SJCRH30 (cell line): ENCODE data around the gene TERB1. TPM values are rescaled to one million over a fixed set of nuclear protein-coding genes. Genes with fewer than 3 reads are reported as not detected.
A peak's percentile ranks its signal among the peaks of the same experiment; 100 is the strongest.
"Not testable (repeated sequence)": the region's sequence is repeated elsewhere in the genome, so short reads cannot be mapped to it uniquely, and the experiment has no call there.

Source experiments
- DNase-seq, 2 experiments: peaks; one replicate each; pipeline ENCODE4 v3.0.0-alpha.2; 2015 to 2020
- H3K27ac ChIP-seq: fragments of 250-450 bp; sonication (Bioruptor Pico); 2 replicates; pipeline ENCODE4 v1.5.1; 2020; ENCODE audit warnings: mild to moderate bottlenecking, moderate library complexity
- H3K27me3 ChIP-seq: fragments of 250-450 bp; sonication (Bioruptor Pico); 2 replicates; pipeline ENCODE4 v1.5.1; 2020; ENCODE audit warnings: mild to moderate bottlenecking, moderate library complexity
- H3K36me3 ChIP-seq: fragments of 250-450 bp; sonication (Bioruptor Pico); 2 replicates; pipeline ENCODE4 v1.5.1; 2020; ENCODE audit warnings: mild to moderate bottlenecking, moderate library complexity
- H3K4me1 ChIP-seq: fragments of 250-450 bp; sonication (Bioruptor Pico); 2 replicates; pipeline ENCODE4 v1.5.1; 2020; ENCODE audit warnings: mild to moderate bottlenecking, moderate library complexity
- H3K4me3 ChIP-seq: fragments of 250-450 bp; sonication (Bioruptor Pico); 2 replicates; pipeline ENCODE4 v1.5.1; 2020; ENCODE audit warnings: mild to moderate bottlenecking, moderate library complexity
- H3K9me3 ChIP-seq: fragments of 250-450 bp; sonication (Bioruptor Pico); replicated peaks from 2 replicates; pipeline ENCODE4 v1.5.1; 2020; ENCODE audit warnings: mild to moderate bottlenecking, moderate library complexity
- total RNA-seq: library from RNA; depleted of rRNA; stranded (reverse); fragments of >200 nt; shearing (Covaris generic); gene quantifications from 2 replicates; pipeline ENCODE4 v1.2.3, GENCODE V29; 2014

TERB1 gene
- total RNA-seq, 1 experiment from 2014 or later, result not detected

DNA sequence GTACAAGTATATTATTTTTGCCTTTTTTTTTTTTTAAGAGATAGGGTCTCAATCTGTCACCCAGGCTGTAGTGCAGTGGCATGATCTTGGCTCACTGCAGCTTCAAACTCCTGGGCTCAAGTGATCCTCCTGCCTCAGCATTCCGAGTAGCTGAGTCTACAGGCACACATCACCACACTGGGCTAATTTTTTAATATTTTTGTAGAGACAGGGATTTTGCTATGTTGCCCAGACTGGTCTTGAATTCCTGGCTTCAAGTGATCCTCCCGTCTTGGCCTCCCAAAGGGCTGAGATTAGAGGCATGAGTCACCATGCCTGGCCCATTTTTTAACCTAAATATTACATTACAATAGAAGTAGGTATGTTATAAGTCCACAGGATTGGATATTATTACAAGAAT is 3.2 kb downstream of the TERB1 start:
- no peak for DNase-seq
- no peaks in the 10 kb centered on the region for H3K4me1 ChIP-seq
- no peaks in the 10 kb centered on the region for H3K9me3 ChIP-seq
- no peak overlapping the region for H3K27ac ChIP-seq
- no peak overlapping the region for H3K4me3 ChIP-seq
- no peaks in the 10 kb centered on the region for H3K27me3 ChIP-seq
- peaks cover 8% of the 10 kb centered on the region for H3K36me3 ChIP-seq

DNA sequence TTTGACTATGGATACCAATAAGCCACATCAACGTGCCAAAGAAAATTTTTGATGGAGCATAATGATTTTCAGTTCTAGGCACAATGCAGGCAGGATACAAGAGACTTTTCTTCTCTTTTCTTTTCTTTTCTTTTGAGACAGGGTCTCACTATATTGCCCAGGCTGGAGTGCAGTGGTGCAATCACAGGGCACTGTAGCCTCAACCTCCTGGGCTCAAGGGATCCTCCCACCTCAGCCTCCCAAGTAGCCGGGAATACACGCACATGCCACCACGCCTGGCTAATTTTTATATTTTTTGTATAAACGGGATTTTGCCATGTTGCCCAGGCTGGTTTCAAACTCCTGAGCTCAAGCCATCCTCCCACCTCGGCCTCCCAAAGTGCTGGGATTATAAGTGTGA is 7.4 kb downstream of the TERB1 start:
- H3K27me3 ChIP-seq, H3K36me3 ChIP-seq, H3K27ac ChIP-seq, H3K9me3 ChIP-seq, DNase-seq, H3K4me1 ChIP-seq, H3K4me3 ChIP-seq: not testable (repeated sequence)

DNA sequence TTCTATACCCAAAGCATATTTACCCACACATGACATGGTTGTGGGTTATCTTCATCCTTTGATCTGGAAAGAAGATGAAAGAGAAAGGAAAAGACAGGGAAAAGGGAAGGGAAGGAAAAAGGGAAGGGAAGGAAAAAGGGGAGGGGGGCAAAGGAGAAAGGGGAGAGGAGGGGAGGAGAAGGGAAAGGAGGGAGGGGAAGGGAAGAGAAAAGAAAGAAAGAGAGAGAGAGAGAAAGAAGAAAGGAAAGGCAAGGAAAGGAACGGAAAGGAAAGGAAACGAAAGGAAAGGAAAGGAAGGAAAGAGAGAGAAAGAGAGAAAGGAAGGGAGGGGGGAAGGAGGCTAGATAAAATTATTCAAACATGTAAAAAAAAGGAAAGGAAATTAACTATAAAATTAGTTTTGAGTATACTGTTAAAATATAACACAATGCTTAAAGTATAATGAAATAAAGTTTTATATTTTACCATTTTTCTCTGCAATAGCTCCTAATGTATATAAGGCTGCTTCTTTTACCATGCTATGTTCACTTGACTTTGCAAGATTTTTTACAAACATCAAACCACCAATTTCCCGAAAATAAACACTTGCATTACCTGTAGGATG is 11.2 kb downstream of the TERB1 start:
- no peaks in the 10 kb centered on the region for H3K9me3 ChIP-seq
- DNase-seq, result no peak
- no peak overlapping the region for H3K4me3 ChIP-seq
- no peak overlapping the region for H3K27ac ChIP-seq
- H3K36me3 ChIP-seq, result no peaks in the 10 kb centered on the region
- H3K27me3 ChIP-seq, result no peaks in the 10 kb centered on the region
- H3K4me1 ChIP-seq, result no peaks in the 10 kb centered on the region

DNA sequence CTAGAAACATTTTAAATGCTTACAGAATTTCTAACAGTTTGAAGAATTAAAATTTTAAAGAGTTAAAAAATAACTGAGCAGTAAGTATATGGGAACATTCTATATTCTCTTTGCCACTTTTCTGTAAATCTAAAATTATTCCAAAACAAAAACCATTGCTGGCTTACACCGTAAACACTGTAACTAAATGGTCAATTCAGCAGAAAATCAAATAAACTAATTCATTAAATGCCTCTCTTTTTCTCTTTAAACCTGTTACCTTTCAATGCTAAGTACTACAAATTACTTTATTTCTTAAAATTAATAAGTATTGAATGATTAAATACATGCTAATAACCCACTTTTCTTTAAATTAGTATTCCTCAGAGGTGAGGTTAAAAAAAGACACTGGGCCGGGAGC is 14.0 kb downstream of the TERB1 start:
- Histone ChIP-seq H3K27ac (no peak overlapping the region), H3K4me3 (no peak overlapping the region), H3K36me3 (no peaks in the 10 kb centered on the region), H3K4me1 (no peaks in the 10 kb centered on the region), H3K9me3 (no peaks in the 10 kb centered on the region), H3K27me3 (no peaks in the 10 kb centered on the region)
- no peak for DNase-seq

DNA sequence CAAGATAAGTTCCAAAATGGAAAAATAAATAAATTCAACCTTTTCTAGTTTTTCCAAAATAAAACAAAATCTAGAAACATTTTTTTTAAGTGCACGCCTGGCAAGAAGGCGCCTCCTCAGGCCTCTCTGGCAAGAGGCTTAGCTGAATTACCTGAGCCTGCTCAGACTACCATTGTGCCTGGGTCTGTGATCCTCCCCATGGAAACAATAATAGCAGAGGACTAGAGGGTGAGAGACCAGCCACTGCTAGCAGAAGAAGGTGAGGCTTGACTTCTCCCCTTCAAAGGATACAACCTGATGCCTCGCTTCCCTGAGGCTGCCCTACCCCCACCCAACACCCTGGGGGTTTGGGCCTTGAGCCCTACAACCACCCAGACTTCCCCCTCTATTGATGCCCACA is 14.8 kb downstream of the TERB1 start:
- no peaks in the 10 kb centered on the region for H3K9me3 ChIP-seq
- no peak overlapping the region for H3K4me3 ChIP-seq
- H3K4me1 ChIP-seq, result no peaks in the 10 kb centered on the region
- no peaks in the 10 kb centered on the region for H3K27me3 ChIP-seq
- no peak overlapping the region for H3K27ac ChIP-seq
- no peaks in the 10 kb centered on the region for H3K36me3 ChIP-seq
- no peak for DNase-seq

DNA sequence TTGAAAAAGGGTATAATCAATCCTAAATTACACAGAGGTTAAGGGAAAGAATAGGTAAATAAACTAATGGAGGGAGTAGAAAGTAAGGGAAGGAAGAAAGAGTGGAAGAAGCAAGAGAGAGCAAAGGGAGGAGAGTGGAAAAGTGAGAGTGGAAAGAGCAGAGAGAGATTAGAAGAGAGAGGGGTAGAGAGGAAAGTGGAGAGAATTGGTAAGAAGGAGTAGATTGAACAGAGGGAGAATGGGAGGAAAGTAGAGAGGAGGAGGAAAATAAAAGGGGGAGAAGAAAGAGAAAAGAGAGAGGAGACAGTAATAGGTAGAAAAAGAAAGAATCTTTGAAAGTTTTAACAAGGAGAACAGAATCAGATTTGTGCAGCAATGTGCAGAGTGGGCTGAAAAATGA is 24.9 kb downstream of the TERB1 start:
- Histone ChIP-seq H3K4me3 (no peak overlapping the region), H3K9me3 (no peaks in the 10 kb centered on the region; the same call in 1 of the 2 replicates), H3K4me1 (no peaks in the 10 kb centered on the region), H3K27ac (no peak overlapping the region), H3K36me3 (no peaks in the 10 kb centered on the region), H3K27me3 (no peaks in the 10 kb centered on the region)
- no peak for DNase-seq

DNA sequence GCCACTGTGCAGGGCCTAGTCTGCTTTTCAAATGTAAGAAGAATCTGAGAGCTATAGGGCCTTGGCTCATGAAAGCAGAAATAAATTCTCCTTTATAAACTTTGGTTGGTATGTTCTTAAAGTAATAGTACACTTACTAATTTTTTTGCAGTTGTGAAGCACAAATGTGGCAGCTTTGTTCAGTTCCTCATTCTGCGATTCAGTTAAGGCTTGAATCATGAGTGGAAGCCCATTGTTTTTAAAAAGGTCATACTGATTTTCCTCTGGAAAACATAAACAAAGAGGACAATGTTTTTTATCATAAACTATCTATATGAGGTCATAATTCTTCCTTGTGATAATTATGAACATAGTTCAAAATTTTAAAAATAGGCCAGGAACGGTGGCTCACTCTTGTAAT is 26.4 kb downstream of the TERB1 start:
- Histone ChIP-seq H3K27me3 (peaks cover 3% of the 10 kb centered on the region; the same call in 1 of the 2 replicates), H3K4me1 (no peaks in the 10 kb centered on the region), H3K27ac (no peak overlapping the region), H3K36me3 (no peaks in the 10 kb centered on the region), H3K9me3 (no peaks in the 10 kb centered on the region; the same call in 1 of the 2 replicates), H3K4me3 (no peak overlapping the region)
- DNase-seq, result no peak

DNA sequence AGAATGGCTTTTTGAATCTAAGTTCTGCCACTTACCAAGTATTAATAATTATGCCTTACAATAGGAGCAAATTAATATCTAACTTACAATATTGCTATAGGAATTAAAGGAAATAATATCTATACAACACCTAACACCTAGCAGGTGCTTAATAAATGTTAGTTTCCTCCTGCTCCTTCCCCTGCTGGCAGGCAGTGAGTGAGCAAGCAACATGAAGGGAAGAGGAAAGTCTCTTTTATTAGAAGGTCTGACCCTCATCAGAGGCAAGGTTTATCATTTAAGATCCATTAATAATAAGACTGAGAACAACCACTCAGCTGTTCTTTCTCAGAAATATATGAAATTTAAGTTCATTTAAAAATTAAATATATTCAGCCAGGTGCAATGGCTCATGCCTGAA is 43.3 kb downstream of the TERB1 start:
- H3K27me3 ChIP-seq, result no peaks in the 10 kb centered on the region
- no peaks in the 10 kb centered on the region for H3K36me3 ChIP-seq
- H3K9me3 ChIP-seq, result no peaks in the 10 kb centered on the region
- no peak for DNase-seq
- no peak overlapping the region for H3K4me3 ChIP-seq
- no peak overlapping the region for H3K27ac ChIP-seq
- no peaks in the 10 kb centered on the region for H3K4me1 ChIP-seq

DNA sequence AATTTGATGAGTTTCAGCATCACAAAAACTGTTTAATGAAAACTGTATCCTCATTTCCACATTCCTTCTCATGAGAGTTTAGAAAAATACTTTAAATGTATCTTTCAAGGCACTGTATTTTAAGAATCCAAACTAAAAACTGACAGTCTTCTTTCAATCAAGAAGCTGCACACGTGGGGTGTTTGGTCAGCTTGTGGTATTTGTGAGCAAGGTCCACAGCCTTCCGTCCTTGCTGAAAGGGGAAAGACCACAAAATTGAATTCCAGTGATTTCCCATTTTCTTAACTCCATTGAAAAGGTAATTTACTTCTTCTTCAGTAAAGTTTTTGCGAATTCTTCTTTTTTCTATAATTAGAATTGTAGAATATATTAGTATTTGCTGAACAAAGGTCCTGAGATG is 46.6 kb downstream of the TERB1 start:
- no peak for DNase-seq
- Histone ChIP-seq H3K27me3 (no peaks in the 10 kb centered on the region), H3K27ac (no peak overlapping the region), H3K4me3 (no peak overlapping the region), H3K36me3 (peaks cover 7% of the 10 kb centered on the region), H3K9me3 (no peaks in the 10 kb centered on the region), H3K4me1 (peaks cover 10% of the 10 kb centered on the region; the same call in 1 of the 2 replicates)

DNA sequence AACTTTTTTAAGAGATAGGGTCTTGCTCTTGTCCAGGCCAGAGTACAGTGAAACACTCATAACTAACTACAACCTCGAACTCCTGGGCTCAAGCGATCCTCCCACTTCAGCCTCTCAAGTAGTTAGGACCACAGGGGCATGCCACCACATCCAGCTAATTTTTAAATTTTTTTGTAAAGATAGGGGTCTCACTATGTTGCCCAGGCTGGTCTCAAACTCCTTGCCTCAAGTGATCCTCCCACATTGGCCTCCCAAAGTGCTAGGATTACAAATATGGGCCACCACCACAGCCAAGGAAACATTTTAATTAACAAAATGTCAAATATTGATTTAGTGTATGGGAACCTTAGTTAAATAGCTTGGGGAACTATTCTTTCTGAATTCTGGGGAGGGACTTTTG is 47.2 kb downstream of the TERB1 start:
- H3K9me3 ChIP-seq, result no peaks in the 10 kb centered on the region
- no peak for DNase-seq
- peaks cover 11% of the 10 kb centered on the region; the same call in 1 of the 2 replicates for H3K4me1 ChIP-seq
- H3K27ac ChIP-seq, result no peak overlapping the region
- H3K27me3 ChIP-seq, result no peaks in the 10 kb centered on the region
- peaks cover 14% of the 10 kb centered on the region for H3K36me3 ChIP-seq
- H3K4me3 ChIP-seq, result no peak overlapping the region

DNA sequence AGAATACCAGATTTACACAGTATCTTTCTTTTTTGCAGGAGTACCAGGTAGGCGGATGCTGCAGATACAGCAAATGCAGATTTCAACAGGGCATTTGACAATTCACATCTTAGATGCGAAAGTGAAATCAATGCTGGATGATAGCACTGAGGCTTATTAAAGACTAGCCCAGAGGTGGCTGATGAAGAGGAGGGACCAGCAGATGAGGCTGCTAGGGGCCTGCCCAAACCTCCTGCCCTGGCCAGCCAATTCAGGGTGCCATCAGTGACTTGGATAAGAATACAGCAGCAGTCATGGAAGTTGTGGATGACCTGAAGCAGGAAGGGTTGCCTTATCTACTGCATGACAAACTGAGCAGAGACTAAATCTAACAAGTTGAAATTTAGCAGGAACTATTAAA is 48.4 kb downstream of the TERB1 start:
- H3K9me3 ChIP-seq, result no peaks in the 10 kb centered on the region
- no peak for DNase-seq
- H3K36me3 ChIP-seq, result peaks cover 24% of the 10 kb centered on the region
- H3K4me3 ChIP-seq, result no peak overlapping the region
- no peaks in the 10 kb centered on the region for H3K27me3 ChIP-seq
- peaks cover 11% of the 10 kb centered on the region; the same call in 1 of the 2 replicates for H3K4me1 ChIP-seq
- H3K27ac ChIP-seq, result no peak overlapping the region

DNA sequence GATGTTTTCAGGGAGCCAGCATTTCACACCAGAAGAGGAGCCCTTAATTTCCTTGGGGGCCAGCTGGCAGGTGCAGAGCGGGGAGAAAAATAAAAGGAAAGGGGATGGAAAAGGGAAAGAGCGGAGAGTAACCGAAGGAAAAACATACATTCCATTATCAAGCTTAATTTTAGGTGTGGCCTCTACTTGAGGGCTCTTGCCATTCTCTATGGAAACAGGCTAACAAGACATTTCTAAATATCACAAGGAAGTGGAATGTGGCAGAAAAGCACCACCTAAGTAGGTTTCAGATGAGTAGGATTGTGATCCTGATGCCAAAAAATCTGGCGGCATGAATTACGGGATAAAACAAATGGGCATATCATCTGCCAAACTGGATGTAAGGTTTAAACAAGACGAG is 49.0 kb downstream of the TERB1 start:
- DNase-seq, result no peak
- no peaks in the 10 kb centered on the region for H3K27me3 ChIP-seq
- no peak overlapping the region; the same call in 1 of the 2 replicates for H3K4me3 ChIP-seq
- H3K27ac ChIP-seq, result no peak overlapping the region
- H3K36me3 ChIP-seq, result peaks cover 29% of the 10 kb centered on the region
- H3K4me1 ChIP-seq, result peaks cover 11% of the 10 kb centered on the region; the same call in 1 of the 2 replicates
- no peaks in the 10 kb centered on the region for H3K9me3 ChIP-seq

DNA sequence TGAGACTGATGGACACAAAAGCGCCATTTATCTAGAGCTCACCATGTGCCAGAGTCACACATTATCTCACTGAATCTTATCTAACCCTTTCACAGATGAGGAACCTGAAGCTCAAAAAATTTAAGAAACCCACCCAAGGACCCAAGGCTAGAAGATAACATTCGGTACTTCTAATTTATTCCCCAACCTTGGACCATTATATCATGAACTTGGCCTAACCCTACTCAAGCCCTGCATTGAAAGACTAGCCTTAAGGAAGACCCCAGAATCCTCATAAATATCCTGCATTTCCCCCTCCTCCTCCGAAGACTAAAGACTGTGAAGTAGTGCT is 49.4 kb downstream of the TERB1 start:
- no peak for DNase-seq
- Histone ChIP-seq H3K27me3 (no peaks in the 10 kb centered on the region), H3K27ac (peak overlapping the region; percentile 7; the same call in 1 of the 2 replicates), H3K4me1 (peaks cover 11% of the 10 kb centered on the region; the same call in 1 of the 2 replicates), H3K9me3 (no peaks in the 10 kb centered on the region), H3K36me3 (peaks cover 33% of the 10 kb centered on the region), H3K4me3 (peak overlapping the region; percentile 99)

DNA sequence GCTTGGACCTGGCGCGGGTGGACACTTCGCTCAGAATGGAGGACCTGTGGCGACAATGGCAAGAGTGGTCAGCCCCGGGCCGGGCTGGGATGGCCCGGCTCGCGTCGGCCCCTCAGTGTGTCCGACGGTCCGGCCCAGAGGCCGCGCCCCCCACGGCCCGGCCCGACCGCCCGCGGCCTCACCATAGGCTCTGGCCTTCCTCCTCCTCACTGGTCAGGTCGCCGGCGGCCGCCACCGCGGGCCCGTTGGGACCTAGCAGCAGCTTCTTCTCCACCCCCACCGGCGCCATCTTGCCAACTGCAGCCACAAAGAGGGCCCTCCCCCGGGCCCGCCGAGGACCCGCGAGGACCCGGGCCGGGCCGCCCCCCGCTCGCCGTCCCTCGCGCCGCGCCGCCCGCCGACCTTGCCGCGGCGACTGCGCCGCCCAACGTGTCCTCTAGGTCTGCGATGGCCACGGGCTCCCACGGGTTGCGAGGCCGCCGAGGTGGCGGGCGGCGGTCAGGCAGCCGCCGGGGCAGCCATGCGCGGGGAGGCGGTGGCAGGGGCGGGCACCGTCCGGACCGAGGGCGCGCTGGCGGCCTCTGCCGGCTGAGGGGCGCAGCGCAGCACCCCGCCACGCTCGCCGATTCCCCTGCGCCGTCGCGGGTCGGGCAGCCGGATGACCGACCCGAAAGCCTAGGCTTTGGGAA is 49.9 kb downstream of the TERB1 start, which contains the start of gene DYNC1LI2:
Gene DYNC1LI2, minus strand, starts transcription at position 307 of the 689 bp plus-strand sequence. Its CDS starts 18 bp downstream, at position 289.
- Histone ChIP-seq H3K27ac (peak within 1 kb of the TSS; percentile 84), H3K9me3 (no peaks in the 10 kb centered on the region), H3K36me3 (peaks cover 38% of the 10 kb centered on the region), H3K4me1 (peaks cover 11% of the 10 kb centered on the region; the same call in 1 of the 2 replicates), H3K27me3 (no peaks in the 10 kb centered on the region), H3K4me3 (peak within 1 kb of the TSS; percentile 99)
- peak; percentile 87 to 89 for DNase-seq

DNA sequence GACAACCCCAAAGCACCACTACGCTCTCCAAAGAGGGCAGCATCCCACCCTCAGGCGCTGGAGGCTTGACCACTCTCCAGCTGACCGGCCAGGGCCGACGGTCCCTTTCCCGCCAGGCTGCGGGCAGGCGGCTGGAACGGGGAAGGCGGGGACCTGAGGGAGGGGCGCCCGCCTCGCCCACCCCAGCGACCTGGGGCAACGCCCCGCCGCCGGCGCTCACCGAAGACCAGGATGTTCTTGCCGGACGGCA is 50.4 kb downstream of the TERB1 start:
- peaks cover 11% of the 10 kb centered on the region; the same call in 1 of the 2 replicates for H3K4me1 ChIP-seq
- peaks cover 43% of the 10 kb centered on the region for H3K36me3 ChIP-seq
- peak overlapping the region; percentile 99 for H3K4me3 ChIP-seq
- H3K9me3 ChIP-seq, result no peaks in the 10 kb centered on the region
- no peaks in the 10 kb centered on the region for H3K27me3 ChIP-seq
- peak overlapping the region; percentile 84 for H3K27ac ChIP-seq
- peak; percentile 35 to 44 for DNase-seq
